HG03442 (cell line): ENCODE data around the gene SPRED3.
A peak's percentile ranks its signal among the peaks of the same experiment; 100 is the strongest.

Experiments
- ATAC-seq: cut with Tn5 transposase; IDR thresholded peaks from one replicate; pipeline ENCODE4 v1.9.1; 2021; ENCODE audit warnings: mild to moderate bottlenecking, moderate library complexity; ENCODE audit not compliant: unreplicated experiment

Gene SPRED3

DNA sequence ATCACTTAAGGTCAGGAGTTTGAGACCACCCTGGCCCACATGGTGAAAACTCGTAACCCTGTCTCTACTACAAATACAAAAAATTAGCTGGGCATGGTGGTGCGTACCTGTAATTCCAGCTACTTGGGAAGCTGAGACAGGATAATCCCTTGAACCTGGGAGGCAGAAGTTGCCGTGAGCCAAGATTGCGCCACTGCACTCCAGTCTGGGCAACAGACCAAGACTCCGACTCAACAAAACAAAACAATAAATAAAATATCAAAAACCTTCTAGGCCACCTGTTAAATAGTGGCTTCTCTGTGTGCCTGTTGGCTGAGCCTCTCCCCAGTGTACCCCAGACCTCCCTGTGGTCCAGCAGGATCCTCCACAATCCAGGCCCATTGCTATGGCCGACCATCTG lies 17.4 kb upstream of the SPRED3 start:
- ATAC-seq = no peak

DNA sequence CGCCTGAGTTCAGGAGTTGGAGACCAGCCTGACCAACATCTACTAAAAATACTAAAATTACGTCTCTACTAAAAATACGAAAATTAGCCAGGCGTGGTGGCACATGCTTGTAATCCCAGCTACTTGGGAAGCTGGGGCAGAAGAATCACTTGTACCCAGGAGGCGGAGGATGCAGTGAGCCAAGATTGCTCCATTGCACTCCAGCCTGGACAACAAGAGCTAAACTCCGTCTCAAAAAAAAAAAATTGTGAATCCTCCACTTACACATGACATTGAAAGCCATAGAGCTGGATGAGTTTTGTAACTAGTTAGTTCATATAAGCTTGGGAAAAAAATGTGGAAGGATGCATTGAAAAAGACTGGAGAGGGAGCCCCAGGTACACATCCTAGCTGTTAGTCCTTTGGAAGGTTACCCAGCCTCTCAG lies 14.6 kb upstream of the SPRED3 start:
- ATAC-seq = no peak

DNA sequence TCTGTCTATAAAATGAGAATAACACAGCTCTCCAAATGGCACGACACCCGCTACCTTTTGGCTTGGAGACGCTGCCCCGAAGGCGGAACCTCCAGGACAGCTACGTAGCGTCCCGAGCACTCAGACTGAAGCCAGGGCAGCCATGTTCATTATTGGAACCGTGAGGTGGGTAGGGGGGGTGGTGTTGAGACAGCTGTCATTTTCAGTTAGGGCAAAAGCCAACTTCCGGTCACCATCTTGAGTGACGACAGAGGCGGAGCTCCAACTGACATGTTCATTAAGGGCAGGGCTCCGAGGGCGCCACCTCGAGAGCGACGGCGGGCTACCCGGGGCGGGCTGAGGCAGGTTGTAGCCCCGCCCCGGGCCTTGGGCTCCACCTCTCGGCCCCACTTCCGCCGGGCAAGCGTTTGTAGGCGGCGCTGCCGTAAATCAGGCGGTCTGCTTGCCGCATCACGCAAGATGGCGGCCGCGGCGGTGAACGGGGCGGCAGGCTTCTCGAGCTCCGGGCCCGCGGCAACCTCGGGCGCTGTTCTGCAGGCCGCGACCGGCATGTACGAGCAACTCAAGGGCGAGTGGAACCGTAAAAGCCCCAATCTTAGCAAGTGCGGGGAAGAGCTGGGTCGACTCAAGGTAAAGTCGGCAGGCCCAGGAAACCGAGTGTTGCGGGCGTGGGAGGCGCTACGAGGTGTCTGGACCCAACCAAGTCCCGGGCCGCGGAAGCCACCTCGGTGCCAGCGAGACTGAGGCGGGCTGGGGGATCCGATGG lies 14.0 kb upstream of the SPRED3 start, which contains the start of gene PSMD8:
PSMD8 (plus strand) TSS at position 240 of the 766 bp plus-strand sequence; CDS start at position 271, 31 bp downstream.
- ATAC-seq = peak; percentile 93

DNA sequence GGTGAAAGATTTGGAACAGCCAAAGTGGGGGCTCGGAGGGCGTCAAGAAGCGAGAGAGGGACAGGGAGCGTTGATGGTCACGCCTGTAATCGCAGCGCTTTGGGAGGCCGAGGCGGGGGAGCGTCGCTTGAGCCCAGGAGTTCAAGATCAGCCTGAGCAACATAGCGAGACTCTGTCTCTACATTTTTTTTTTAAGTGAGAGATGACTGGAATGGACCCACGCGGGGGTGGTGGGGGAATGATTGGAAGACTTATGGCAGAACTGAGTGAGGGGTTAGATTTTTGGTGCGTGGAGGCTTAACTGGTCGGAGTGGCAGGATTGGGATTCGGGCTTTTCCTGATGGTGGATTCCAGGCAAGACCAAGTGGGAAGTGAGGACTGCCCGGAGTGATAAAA lies 13.4 kb upstream of the SPRED3 start:
- ATAC-seq = no peak

DNA sequence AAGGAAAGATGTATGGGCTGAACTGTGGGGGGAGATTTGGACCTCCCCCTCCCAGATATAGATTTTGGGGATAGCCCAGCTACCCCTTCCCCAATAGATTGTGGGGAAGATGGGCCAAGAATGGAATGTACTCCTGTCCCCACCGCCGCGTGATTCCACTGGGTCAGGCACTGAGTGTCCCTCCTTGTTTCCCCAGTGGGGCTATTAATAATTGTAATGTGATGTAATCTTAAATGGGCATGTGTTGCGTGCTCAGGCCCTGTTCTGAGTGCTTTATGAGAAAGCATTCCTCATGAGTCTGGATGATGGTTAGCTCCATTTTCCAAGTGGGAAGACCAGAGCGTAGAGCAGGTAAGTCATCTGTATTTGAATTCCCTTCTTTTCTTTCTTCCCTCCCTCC lies 12.7 kb upstream of the SPRED3 start:
- no peak for ATAC-seq

DNA sequence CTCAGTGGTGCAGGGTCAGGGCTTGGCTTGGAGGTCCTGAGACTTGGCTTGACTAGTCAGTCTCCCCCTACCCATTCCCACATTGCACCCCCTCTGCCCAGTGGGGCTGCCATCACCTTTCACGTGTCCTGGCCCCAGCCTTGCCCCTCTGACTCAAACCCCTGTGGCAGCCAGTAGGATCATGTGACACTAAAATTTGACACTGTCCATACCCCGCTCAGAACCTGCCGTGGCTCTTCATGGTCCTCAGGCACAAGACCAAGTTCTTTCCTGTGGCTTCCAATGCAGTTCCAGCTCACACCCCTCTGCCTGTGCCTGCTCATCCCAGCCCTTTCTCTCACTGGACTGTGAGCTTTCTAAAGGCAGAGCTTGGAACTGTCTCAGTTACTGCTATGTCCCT lies 11.9 kb upstream of the SPRED3 start:
- ATAC-seq = no peak

DNA sequence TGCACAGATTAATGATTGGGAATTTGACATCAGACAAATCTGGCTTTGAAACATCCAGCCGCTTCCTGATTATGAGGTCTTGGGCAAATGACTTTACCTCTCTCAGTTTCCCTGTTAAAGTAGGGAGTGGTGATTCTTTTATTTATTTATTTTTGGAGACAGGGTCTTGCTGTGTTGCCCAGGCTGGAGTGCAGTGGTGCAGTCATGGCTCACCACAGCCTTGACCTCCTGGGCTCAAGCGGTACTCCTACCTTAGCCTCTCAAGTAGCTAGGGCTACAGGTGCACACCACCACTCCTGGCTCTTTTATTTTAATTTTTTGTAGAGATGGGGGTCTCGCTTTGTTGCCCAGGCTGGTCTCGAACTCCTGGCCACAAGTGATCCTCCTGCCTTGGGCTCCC lies 11.4 kb upstream of the SPRED3 start:
- no peak for ATAC-seq

DNA sequence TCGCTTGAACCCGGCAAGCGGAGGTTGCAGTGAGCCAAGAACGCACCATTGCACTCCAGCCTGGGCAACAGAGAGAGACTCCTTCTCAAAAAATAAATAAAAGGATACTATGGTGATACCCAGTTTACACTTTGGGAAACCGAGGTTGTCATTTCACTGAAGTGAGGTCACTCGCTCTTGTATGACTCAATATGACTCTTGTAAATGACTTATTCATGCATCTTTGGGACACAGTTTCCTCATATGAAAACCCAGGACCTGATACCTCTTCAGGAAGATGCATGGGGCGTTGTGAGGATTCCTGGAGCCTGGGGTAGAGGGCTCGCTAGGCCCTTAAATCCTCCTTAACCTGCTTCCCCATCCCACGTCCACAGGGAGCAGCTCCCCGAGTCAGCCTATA lies 9.6 kb upstream of the SPRED3 start:
- no peak for ATAC-seq

DNA sequence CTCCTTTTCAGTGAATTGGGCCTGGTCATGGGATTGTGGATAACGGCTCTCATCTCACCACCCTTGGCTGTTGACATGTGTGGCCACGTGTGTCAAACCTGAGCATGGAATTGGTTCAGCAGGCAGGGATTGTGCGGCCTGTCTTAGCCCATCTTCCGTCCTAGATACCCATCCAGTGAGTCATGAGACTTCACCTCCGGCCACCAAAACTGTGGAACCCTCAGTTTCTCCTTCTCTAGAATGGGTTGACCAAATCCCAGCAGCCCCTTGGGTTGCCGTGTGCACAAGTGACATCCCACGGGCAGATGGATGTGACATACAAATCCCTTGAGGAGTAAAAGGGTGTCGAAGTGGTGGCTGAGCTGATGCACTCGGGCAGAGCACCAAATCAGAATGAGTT lies 7.4 kb upstream of the SPRED3 start:
- ATAC-seq = no peak

DNA sequence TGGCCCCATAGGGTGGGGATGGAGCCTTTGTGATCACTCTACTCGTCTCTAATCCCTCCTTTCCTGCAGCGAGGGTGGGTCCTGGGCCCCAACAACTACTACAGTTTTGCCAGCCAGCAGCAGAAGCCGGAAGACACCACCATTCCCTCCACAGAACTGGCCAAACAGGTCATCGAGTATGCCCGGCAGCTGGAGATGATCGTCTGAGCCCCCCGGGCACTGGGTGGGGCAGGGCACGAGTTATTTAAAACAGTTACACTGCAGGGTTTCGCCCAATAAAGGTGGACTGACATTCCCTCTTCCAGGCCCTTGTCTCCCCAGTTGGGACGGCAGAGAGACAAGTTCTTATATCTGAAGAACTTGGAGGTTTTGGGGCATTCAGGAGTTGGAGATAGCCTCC lies 5.3 kb upstream of the SPRED3 start:
- no peak for ATAC-seq

DNA sequence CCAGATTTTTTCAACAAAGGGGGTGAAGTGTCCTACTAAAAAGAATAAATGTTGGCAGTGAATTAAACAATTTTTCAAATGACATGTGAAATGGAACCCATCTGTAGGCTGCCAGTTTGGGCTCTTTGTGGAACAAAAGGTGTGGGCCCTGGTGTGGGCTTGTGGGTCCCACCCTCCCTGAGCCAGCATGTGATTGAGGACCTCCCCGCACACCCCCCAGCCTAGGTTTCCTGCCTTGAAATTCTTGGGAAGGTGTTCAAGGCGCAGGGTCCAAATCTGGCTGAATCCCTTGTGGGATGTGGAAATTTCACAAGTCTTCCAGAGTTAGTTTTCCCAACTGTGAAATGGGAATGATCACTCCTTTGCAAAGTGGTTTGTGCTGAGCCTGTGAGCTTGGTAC lies 4.8 kb upstream of the SPRED3 start:
- ATAC-seq = no peak

DNA sequence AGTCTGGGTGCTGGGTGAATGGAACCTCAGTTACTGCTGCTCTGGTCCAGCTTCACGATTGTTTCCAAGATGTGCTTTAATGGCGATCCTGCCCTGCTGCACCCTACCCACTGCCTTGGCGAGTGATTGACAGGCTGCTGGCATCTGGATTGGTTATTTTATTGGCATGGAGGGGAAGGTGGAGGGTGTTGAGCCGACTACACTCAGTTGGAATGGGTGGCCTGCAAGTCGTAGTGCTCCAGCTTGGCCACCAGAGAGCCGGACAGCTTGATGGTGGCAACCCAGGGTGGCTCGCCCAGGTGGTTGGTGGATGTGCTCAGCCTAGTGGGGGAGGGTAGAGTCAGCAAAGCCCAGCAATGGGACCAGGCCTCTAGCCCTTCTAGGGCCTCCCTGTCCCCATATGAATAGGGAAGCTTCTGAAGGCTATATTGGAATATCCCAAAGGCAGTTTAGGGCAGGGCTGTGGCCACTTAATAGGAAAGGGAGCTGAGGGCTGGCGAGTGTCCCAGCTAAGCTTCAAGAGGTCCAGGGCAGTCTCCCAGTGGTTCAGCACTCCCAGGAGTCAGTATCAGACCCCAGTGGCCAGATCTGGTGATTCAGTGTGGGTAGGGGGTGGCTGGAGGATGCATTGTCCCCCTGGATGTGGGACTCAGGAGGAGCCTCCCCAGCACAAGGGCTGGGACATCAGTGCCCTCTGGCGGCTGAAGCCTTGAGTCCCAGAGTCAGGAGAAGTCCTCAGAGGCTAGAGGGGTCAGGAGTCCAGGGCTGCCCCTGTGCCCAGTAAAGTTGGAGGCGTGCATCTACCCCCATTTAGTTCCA lies 4.1 kb upstream of the SPRED3 start:
- ATAC-seq = no peak

DNA sequence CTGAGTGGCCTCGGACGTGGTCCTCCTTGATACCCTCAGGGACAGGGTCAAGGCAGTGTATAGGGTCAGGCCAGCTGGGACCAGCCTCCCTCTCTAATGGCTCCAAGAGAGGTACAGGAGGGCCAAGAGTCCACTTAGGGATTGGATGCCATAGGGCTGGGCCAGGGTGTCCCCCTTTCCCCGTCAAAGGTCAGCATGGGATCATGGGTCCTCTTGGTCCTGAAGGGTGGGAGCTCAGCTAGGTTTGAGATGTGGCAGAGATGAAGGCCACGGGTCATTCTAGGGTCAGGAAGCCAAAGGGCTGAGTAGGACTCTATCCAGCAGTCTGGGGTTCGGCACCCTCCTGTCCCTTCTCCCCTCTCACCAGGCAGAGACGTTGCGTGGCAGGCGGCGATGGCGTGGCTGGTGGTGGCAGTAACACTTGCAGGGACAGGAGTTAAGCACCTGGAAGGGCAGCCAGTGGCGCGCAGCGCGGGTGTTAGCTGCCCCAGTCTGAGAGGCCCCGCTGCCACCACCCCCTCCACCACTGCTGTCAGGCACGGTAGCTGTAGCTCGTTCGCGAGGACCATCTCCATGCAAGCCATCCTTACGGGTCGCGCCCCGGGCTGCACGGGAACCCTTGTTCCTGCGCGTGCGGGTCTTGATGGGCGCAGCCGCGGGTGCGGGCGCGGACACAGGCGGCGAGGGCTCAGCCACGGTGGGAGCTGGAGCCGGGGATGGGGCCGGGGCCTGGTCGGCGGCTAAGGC lies 3.3 kb upstream of the SPRED3 start:
- ATAC-seq = no peak

DNA sequence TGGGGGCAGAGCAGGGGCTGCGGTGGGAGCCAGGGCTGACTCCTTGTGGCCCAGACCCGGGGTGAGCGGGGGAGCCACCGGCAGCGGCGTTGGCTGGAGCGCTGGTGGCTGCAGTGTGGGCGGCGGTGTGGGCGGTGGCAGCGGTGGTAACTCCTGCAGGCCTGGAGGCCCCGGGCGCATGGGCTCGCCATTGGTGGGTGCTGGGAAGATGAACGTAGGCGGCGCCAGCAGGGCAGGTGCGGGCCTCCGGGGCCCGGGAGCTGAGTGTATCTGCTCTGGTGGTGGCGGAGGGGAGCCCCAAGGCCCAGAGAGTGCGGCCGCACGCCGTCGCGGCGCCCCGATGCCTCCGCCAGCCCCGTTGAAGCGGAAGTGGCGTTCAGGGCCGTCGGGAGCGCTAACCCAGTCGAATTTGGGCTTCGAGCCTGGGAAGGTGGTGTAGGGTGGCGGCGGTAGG lies 2.7 kb upstream of the SPRED3 start:
- no peak for ATAC-seq

DNA sequence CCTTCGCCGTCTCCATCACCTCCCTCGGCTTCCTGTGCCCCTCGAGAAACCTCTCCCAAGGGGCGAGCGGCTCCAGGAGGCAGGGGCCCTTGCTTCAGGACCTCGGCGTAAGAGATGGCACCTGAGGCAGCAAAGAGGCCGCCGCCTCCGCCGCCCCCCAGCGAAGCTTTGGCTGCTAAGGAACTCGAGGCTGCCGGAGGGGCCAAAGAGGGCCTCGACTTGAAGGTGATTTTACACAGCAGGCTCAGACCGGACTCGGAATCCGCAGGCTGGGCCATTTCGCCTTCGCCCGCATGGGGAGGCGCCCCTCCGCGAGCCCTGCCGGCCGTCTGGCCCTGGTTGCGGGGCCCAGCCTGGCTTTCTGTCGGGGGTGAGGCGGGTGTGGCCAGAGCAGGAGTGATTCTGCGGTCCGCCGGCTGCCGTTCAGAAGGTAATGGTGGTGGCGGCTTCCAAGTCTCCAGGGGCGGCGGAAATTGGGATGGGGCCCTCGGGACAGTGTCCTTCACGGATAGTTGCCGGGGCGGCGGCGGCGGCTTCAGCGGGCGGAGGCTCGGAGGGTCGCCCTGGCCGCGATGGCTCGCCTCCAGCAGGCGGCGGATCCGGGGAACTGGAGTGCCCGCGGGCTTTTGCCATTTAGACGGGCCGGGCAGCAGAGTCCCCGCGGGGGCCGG lies 2.1 kb upstream of the SPRED3 start:
- no peak for ATAC-seq

DNA sequence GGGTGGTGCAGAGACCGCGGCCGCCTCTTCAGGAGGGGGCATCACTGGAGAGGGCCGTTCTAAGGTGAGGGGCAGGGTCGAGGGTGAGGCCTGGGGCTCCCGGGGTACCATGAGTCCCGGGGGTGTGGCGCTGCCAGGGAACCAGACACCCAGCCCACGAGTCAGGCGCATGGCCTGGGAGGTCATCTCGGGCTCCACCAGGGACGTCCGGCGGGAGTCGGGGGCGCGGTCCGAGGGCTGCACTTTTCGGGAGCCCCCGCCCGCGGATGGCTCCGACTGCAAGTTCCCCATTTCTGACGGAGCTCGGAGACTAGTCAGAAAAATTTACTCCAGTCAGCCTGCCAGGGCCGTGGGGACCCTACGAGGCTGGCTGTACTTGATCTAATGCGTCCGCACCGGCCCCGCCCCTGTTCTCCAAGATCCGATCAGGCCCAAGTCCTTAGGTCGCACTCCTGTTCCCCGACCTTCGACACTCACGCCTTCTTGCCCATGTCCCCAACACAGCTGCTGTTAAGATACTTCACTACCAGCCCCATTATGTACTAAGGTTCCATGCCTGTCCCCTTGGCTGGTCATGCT lies 1.4 kb upstream of the SPRED3 start:
- no peak for ATAC-seq

DNA sequence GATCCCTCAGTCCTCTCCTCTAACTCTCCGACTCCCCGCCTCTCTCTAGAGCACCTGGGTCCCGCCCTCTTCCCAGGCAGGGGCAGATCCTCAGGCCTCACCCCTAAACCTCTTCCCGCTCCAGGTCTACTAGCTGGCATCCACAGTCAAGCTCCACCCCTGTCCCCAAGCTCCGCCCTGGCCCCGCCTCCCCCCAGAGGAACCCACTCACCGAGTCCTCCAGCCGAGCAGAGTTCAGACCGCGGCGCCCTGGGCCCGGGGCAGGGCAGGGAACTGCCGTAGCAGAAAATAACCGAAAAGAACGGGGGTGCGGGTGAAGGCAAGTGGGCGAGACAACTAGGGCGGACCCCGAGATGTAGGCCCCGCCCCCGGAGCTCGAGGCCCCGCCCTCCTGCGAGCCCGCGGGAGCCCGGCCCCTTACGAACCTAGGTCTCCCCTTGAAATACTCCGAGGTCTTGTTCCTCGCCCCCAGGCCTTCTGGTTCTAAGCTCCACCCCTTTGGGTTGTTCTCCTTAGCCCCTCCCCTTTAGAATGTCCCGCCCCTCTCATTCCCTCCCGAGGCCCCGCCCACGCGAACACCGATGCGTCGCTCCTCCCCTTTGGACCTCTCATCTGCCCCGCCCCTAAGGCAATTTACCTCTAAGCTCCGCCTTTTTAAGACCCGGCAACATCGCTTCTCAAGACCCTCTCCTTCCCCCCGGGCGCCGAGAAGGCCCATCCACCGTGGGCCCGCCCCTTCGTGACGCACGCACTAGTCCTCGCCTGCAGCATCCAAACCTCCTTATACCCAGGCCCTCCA lies 748 bp upstream of the SPRED3 start, which contains the start of gene GGN:
GGN (minus strand) TSS at position 485 of the 799 bp plus-strand sequence. CDS start 773 bp downstream, outside the sequence.
- ATAC-seq = peak; percentile 51

DNA sequence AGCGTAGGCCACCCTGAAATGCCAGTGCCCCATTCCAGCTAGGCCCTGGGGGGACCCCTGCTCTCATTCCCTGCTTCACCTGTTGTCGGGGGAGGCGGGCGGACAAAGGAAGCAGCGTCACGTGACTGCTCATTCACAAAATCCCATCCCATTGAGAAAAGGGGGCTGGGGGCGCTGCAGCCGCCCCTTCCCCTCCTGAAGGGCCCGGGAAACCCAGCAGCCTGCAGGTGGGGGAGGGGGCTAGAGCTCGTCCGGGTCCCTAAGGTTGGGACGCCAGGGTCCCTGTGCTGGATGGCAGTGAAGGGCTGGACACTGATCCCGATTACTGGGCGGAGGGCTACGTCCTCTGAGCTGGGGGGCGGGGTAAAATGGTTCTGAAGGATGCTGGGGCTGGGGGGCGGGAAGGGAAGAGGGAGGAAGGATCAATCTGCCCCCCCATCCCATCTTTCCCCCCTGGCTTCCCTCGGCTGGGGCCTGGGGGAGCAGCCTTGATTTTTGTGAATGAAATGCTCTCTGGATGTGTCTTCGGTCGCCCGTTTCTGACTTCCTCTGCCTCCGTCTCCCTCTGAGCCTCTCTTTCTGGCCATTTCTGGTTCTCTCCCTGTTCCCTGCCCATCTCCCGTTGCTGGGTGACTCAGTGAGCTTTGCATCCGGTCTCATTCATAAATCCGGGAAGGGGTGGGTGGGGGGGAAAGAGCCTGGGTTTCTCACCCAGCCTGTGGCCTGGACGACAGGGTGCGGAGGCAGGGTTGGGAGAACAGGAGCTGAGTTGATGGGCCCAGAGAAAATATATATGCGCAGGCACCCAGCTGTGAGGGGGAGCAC lies 816 bp downstream of the SPRED3 start:
- ATAC-seq = no peak
